GM23338 (cell line): ENCODE results near the gene SLC5A5. TPM values are rescaled to one million over a fixed set of nuclear protein-coding genes. Genes with fewer than 3 reads are reported as not detected.

ENCODE experiments used
- ATAC-seq: fragments of 200-7000 bp; cut with Tn5 transposase; 3 replicates; pipeline ENCODE4 v1.9.1; 2020
- DNase-seq: peaks from one replicate; pipeline ENCODE4 v3.0.0-alpha.2; 2015; ENCODE audit warnings: low spot score
- H2AFZ ChIP-seq: fragments of 200-600 bp; sonication (generic); 2 replicates; pipeline ENCODE4 v1.8.0; 2016; ENCODE audit warnings: antibody characterized with exemption, mild to moderate bottlenecking, moderate library complexity
- H3F3A ChIP-seq: fragments of 200-600 bp; sonication (generic); replicated peaks from 2 replicates; pipeline ENCODE4 v1.8.0; 2017; ENCODE audit warnings: antibody characterized with exemption, mixed run types, low read depth
- H3K27ac ChIP-seq: fragments of 200-600 bp; sonication (generic); 2 replicates; pipeline ENCODE4 v1.6.1; 2016; ENCODE audit warnings: low read depth
- H3K27me3 ChIP-seq: fragments of 200-600 bp; sonication (generic); 2 replicates; pipeline ENCODE4 v1.8.0; 2016; ENCODE audit warnings: mild to moderate bottlenecking, mixed run types, moderate library complexity; ENCODE audit not compliant: insufficient read depth
- H3K36me3 ChIP-seq: fragments of 200-600 bp; sonication (generic); 2 replicates; pipeline ENCODE4 v1.8.0; 2016; ENCODE audit warnings: mild to moderate bottlenecking; ENCODE audit not compliant: insufficient read depth
- H3K4me1 ChIP-seq: fragments of 200-600 bp; sonication (generic); 2 replicates; pipeline ENCODE4 v1.8.0; 2016; ENCODE audit warnings: mild to moderate bottlenecking, moderate library complexity; ENCODE audit not compliant: insufficient read depth
- H3K4me2 ChIP-seq: fragments of 200-600 bp; sonication (generic); 2 replicates; pipeline ENCODE4 v1.7.1; 2017; ENCODE audit warnings: mixed run types
- H3K4me3 ChIP-seq: fragments of 200-600 bp; sonication (generic); 2 replicates; pipeline ENCODE4 v1.6.1; 2016; ENCODE audit warnings: mixed run types
- H3K79me2 ChIP-seq: fragments of 200-600 bp; sonication (generic); replicated peaks from 2 replicates; pipeline ENCODE4 v1.8.0; 2017; ENCODE audit warnings: mild to moderate bottlenecking; ENCODE audit not compliant: insufficient read depth
- H3K9me2 ChIP-seq: fragments of 200-600 bp; sonication (generic); 2 replicates; pipeline ENCODE4 v1.8.0; 2017; ENCODE audit not compliant: insufficient read depth
- H4K20me1 ChIP-seq: fragments of 200-600 bp; sonication (generic); replicated peaks from 2 replicates; pipeline ENCODE4 v1.8.0; 2017; ENCODE audit warnings: mild to moderate bottlenecking; ENCODE audit not compliant: insufficient read depth
- H3K27ac Mint-ChIP-seq: 2 replicates; pipeline ENCODE4 v1.8.0; 2020; ENCODE audit warnings: inconsistent platforms, mild to moderate bottlenecking, moderate library complexity, mixed read lengths
- H3K27me3 Mint-ChIP-seq: 3 replicates; pipeline ENCODE4 v1.8.0; 2022; ENCODE audit warnings: low read depth, mild to moderate bottlenecking, moderate library complexity, mixed read lengths, inconsistent platforms; ENCODE audit not compliant: insufficient read depth, poor library complexity
- H3K36me3 Mint-ChIP-seq: 3 replicates; pipeline ENCODE4 v1.8.0; 2021; ENCODE audit warnings: low read depth, mild to moderate bottlenecking, inconsistent platforms, moderate library complexity, mixed read lengths
- H3K4me1 Mint-ChIP-seq: 3 replicates; pipeline ENCODE4 v1.8.0; 2020; ENCODE audit warnings: mild to moderate bottlenecking, inconsistent platforms, mixed read lengths
- H3K4me3 Mint-ChIP-seq: 3 replicates; pipeline ENCODE4 v1.8.0; 2021; ENCODE audit warnings: moderate library complexity, mild to moderate bottlenecking, inconsistent platforms, mixed read lengths
- H3K9me3 Mint-ChIP-seq: 3 replicates; pipeline ENCODE4 v1.8.0; 2020; ENCODE audit warnings: moderate library complexity, mild to moderate bottlenecking, inconsistent platforms, mixed read lengths
- CREB1 ChIP-seq: fragments of 250-450 bp; sonication (Bioruptor Pico); IDR thresholded peaks from 2 replicates; pipeline ENCODE4 v1.5.0; 2020; ENCODE audit warnings: low read depth, mild to moderate bottlenecking, moderate library complexity
- NANOG ChIP-seq: IDR thresholded peaks from 2 replicates; pipeline ENCODE4 v1.6.1; 2016; ENCODE audit warnings: antibody characterized with exemption, borderline replicate concordance
- POLR2AphosphoS5 ChIP-seq: IDR thresholded peaks from 2 replicates; pipeline ENCODE4 v1.6.1; 2016; ENCODE audit warnings: antibody characterized with exemption, low read depth
- ZNF114 ChIP-seq: fragments of 250-450 bp; sonication (Bioruptor Pico); IDR thresholded peaks from 2 replicates; pipeline ENCODE4 v1.5.0; 2020; ENCODE audit warnings: mild to moderate bottlenecking, moderate library complexity
- polyA plus RNA-seq: library from polyadenylated mRNA; unstranded; fragments of >200 nt; fragmentation: Nextera tagmentation; extraction: Ambion mirVana; gene quantifications from 2 replicates; pipeline ENCODE4 v1.2.1, GENCODE V29; 2016
- total RNA-seq: library from RNA; depleted of rRNA; stranded (reverse); fragments of >200 nt; shearing (Covaris generic); gene quantifications from 2 replicates; pipeline ENCODE4 v1.2.3, GENCODE V29; 2014
- TF ChIP-seq, protein P1 (sequence below), 2 experiments: fragments of 200-600 bp in 1 of 2; sonication (generic) in 1 of 2; conservative IDR thresholded peaks; 2 replicates each; pipeline versions ENCODE4 v1.5.1 to v1.6.1; 2016 to 2017; ENCODE audit warnings: antibody characterized with exemption in 2 of 2, low read depth in 2 of 2, mild to moderate bottlenecking in 2 of 2, moderate library complexity in 1 of 2
- TF ChIP-seq, protein P2 (sequence below): IDR thresholded peaks from one replicate; pipeline ENCODE4 v1.6.1; 2018; ENCODE audit warnings: antibody characterized with exemption; ENCODE audit not compliant: unreplicated experiment

SLC5A5 gene
- total and polyA plus RNA-seq, 2 experiments from 2014 or later = 1.0 to 2.1 TPM

DNA sequence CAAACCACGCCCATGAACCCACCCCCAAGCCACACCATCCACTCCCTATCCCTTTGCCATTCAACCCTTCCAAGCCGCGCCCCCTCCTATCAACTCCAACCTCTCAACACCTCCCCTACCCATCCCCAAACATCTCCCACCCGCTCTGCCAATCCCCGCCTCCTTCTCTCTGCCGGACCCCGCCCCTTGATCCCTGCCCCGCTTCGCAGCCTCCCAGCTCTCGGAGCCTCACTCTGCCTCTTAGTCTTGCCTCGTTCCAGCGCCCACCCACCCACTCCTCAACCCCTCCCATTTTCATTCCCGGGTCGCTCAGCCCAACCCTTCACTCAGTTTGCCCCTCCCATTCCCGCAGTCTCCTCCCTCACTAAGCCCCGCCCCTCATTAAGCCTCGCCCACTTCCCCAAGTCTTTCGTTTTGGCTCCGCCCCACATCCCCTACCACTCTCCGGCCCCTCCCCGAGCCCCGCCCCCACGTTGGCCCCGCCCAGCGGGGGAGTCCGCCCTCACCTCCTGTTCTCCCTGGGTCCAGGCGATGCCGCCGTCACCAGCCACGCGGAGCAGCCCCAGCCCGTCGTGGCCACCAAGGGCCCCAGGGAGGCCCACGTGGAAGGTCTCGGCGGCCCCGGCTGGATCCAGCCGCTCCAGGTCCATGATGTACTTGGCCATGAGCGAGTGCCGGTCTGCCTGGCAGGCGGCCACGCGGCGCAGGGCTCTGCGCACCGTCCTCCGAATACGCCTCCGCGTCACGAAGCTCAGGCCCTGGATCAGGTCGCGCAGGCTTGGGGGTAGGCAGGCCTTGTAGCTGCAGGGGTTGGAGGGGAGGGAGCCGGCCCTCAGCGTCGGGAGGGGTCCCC, 29.7 kb upstream of the SLC5A5 start:
- Histone ChIP-seq H3K4me3 (peak overlapping the region; percentile 73), H3K36me3 (no peaks in the 10 kb centered on the region), H3F3A (no peaks in the 10 kb centered on the region), H4K20me1 (no peaks in the 10 kb centered on the region), H3K4me1 (no peaks in the 10 kb centered on the region; the same call in 1 of the 2 replicates), H2AFZ (peak overlapping the region; percentile 98), H3K4me2 (peak overlapping the region; percentile 96), H3K27me3 (0 out of 2 replicates have a peak, but pooled peaks cover 10% of the 10 kb centered on the region), H3K79me2 (no peaks in the 10 kb centered on the region), H3K27ac (no peak overlapping the region), H3K9me2 (no peaks in the 10 kb centered on the region)
- Mint-ChIP-seq H3K4me3 (peak overlapping the region; percentile 71), H3K9me3 (no peaks in the 10 kb centered on the region), H3K4me1 (peaks cover 7% of the 10 kb centered on the region), H3K27ac (no peak overlapping the region), H3K27me3 (peaks cover 26% of the 10 kb centered on the region), H3K36me3 (no peaks in the 10 kb centered on the region)
- ATAC-seq (peak; percentile 85), DNase-seq (peak; percentile 99)
- TF ChIP-seq CREB1 (CRISPR knock-in tag) (peak; percentile 46; the same call in 1 of the 2 replicates), POLR2AphosphoS5 (peak; percentile 90), ZNF114 (no peak)

DNA sequence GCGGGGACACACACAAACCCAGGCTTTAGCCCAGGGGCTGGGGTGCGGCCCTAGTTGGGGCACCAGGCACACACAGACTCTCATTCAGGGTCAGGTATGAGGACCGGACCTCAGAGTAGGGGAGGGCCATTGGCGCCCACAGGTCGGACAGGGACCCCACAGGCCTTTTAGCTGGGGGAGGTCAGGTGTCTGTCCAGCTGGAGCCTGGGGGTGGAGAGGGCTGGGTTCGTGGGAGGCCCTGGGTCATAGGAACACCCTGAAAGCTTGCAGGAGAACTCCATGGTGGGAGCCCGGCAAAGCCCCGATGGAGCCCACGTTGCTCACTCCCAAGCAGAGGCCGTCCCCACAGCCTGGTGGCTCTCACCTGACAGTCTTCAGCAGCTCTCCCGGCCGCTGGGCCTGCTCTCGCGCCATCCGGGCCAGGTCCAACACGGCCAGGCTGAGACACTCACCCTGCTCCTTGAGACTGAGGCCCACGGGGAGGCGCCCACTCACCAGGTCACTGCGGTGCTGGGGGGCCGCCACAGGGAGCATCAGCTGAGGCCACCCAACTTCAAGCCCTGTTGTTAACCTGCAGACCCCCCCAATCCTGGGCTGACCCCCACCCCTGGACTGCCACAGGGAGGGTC, 29.0 kb upstream of the SLC5A5 start:
- H3K4me3 Mint-ChIP-seq = peak overlapping the region; percentile 71
- peaks cover 32% of the 10 kb centered on the region for H3K27me3 Mint-ChIP-seq
- Histone ChIP-seq H3K4me1 (no peaks in the 10 kb centered on the region; the same call in 1 of the 2 replicates), H3F3A (0 out of 2 replicates have a peak, but pooled peaks cover under 1% of the 10 kb centered on the region), H3K9me2 (no peaks in the 10 kb centered on the region), H3K79me2 (no peaks in the 10 kb centered on the region), H4K20me1 (no peaks in the 10 kb centered on the region), H3K27ac (no peak overlapping the region), H2AFZ (peak overlapping the region; percentile 81; the same call in 1 of the 2 replicates), H3K4me2 (peak overlapping the region; percentile 93), H3K36me3 (no peaks in the 10 kb centered on the region), H3K27me3 (0 out of 2 replicates have a peak, but pooled peaks cover 10% of the 10 kb centered on the region), H3K4me3 (peak overlapping the region; percentile 73)
- DNase-seq (no peak), ATAC-seq (peak; percentile 25)
- no peak overlapping the region for H3K27ac Mint-ChIP-seq
- TF ChIP-seq, protein P1, sequence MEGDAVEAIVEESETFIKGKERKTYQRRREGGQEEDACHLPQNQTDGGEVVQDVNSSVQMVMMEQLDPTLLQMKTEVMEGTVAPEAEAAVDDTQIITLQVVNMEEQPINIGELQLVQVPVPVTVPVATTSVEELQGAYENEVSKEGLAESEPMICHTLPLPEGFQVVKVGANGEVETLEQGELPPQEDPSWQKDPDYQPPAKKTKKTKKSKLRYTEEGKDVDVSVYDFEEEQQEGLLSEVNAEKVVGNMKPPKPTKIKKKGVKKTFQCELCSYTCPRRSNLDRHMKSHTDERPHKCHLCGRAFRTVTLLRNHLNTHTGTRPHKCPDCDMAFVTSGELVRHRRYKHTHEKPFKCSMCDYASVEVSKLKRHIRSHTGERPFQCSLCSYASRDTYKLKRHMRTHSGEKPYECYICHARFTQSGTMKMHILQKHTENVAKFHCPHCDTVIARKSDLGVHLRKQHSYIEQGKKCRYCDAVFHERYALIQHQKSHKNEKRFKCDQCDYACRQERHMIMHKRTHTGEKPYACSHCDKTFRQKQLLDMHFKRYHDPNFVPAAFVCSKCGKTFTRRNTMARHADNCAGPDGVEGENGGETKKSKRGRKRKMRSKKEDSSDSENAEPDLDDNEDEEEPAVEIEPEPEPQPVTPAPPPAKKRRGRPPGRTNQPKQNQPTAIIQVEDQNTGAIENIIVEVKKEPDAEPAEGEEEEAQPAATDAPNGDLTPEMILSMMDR (conservative IDR thresholded peaks at IDR 0.05; ENCODE audit: low read depth in 2 of 2) = 0 out of 4 replicates have a peak, but pooled peaks of 1 of the 2 experiments have one; percentile 2
- TF ChIP-seq NANOG = no peak
- H3K4me1 Mint-ChIP-seq = peaks cover 7% of the 10 kb centered on the region
- H3K9me3 Mint-ChIP-seq = no peaks in the 10 kb centered on the region
- no peaks in the 10 kb centered on the region for H3K36me3 Mint-ChIP-seq

DNA sequence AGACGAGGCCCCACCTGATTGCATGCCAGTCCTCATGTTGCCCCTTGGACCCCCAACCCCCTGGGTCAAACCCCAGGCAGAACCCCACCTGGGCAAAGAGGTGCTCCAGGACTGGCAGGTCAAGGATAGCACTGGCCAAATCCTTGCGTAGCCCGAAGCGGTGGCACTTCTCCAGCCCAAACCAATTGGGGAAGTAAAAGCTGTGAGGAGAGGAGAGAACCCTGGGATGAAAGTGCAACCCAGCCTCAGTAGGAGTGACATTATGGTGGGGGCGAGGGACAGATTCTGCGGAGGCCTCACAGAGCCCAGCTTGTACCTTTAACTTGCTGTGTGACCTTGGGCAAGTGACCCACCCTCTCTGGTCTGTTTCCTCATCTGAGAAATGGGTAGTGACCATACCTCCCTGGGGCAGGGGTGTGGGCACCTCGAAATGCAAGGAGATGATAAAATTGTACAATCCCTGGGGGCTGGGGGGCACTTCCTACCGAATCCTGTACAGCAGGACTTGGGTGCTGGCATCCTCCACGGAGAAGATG, 28.4 kb upstream of the SLC5A5 start:
- peaks cover 36% of the 10 kb centered on the region for H3K27me3 Mint-ChIP-seq
- Histone ChIP-seq H3K36me3 (no peaks in the 10 kb centered on the region), H4K20me1 (no peaks in the 10 kb centered on the region), H3K27ac (no peak overlapping the region), H3K4me2 (peak overlapping the region; percentile 93; the same call in 1 of the 2 replicates), H3K9me2 (no peaks in the 10 kb centered on the region), H3K27me3 (peaks cover 16% of the 10 kb centered on the region; the same call in 1 of the 2 replicates), H2AFZ (no peak overlapping the region), H3K79me2 (no peaks in the 10 kb centered on the region), H3F3A (0 out of 2 replicates have a peak, but pooled peaks cover 3% of the 10 kb centered on the region), H3K4me1 (peaks cover 5% of the 10 kb centered on the region; the same call in 1 of the 2 replicates), H3K4me3 (no peak overlapping the region)
- H3K9me3 Mint-ChIP-seq = no peaks in the 10 kb centered on the region; the same call in 2 of the 3 replicates
- ATAC-seq = no peak
- no peak overlapping the region for H3K4me3 Mint-ChIP-seq
- DNase-seq = no peak
- H3K4me1 Mint-ChIP-seq = peaks cover 7% of the 10 kb centered on the region
- no peak overlapping the region for H3K27ac Mint-ChIP-seq
- no peaks in the 10 kb centered on the region for H3K36me3 Mint-ChIP-seq
- TF ChIP-seq ZNF114 = no peak
- TF ChIP-seq, protein P2, sequence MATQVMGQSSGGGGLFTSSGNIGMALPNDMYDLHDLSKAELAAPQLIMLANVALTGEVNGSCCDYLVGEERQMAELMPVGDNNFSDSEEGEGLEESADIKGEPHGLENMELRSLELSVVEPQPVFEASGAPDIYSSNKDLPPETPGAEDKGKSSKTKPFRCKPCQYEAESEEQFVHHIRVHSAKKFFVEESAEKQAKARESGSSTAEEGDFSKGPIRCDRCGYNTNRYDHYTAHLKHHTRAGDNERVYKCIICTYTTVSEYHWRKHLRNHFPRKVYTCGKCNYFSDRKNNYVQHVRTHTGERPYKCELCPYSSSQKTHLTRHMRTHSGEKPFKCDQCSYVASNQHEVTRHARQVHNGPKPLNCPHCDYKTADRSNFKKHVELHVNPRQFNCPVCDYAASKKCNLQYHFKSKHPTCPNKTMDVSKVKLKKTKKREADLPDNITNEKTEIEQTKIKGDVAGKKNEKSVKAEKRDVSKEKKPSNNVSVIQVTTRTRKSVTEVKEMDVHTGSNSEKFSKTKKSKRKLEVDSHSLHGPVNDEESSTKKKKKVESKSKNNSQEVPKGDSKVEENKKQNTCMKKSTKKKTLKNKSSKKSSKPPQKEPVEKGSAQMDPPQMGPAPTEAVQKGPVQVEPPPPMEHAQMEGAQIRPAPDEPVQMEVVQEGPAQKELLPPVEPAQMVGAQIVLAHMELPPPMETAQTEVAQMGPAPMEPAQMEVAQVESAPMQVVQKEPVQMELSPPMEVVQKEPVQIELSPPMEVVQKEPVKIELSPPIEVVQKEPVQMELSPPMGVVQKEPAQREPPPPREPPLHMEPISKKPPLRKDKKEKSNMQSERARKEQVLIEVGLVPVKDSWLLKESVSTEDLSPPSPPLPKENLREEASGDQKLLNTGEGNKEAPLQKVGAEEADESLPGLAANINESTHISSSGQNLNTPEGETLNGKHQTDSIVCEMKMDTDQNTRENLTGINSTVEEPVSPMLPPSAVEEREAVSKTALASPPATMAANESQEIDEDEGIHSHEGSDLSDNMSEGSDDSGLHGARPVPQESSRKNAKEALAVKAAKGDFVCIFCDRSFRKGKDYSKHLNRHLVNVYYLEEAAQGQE = no peak
